ENCODE measurements around the gene KDM7A.
"Not testable (repeated sequence)": the region's sequence is repeated elsewhere in the genome, so short reads cannot be mapped to it uniquely, and the experiment has no call there.

The KDM7A gene

GRCh38 chr7:140176811-140177702 is at the start of gene KDM7A:
KDM7A (minus strand) TSS chr7:140176983; CDS start chr7:140176937, 46 bp downstream.
- peak; percentile 87 for DNase-seq (ENCODE audit: low spot score)

GRCh38 chr7:140225562-140226249 is 48.9 kb upstream of the KDM7A start:
- DNase-seq (ENCODE audit: low spot score), result peak; percentile 78

GRCh38 chr7:140223515-140224221 is 46.9 kb upstream of the KDM7A start:
- DNase-seq (ENCODE audit: low spot score), result no peak

GRCh38 chr7:140222814-140223213 is 46.0 kb upstream of the KDM7A start:
- no peak for DNase-seq (ENCODE audit: low spot score)

- no peak for DNase-seq (ENCODE audit: low spot score)
Observed at GRCh38 chr7:140219672-140220524, 43.1 kb upstream of the KDM7A start.

- no peak for DNase-seq (ENCODE audit: low spot score)
Observed at GRCh38 chr7:140218656-140219055, 41.9 kb upstream of the KDM7A start.

- DNase-seq (ENCODE audit: low spot score), result no peak
Observed at GRCh38 chr7:140217750-140218501, 41.1 kb upstream of the KDM7A start.

- no peak for DNase-seq (ENCODE audit: low spot score)
Observed at GRCh38 chr7:140215281-140215680, 38.5 kb upstream of the KDM7A start.

GRCh38 chr7:140214075-140214684 is 37.4 kb upstream of the KDM7A start:
- no peak for DNase-seq (ENCODE audit: low spot score)

- DNase-seq (ENCODE audit: low spot score), result no peak
Observed at GRCh38 chr7:140213684-140214074, 36.9 kb upstream of the KDM7A start.

- no peak for DNase-seq (ENCODE audit: low spot score)
Observed at GRCh38 chr7:140212100-140212881, 35.5 kb upstream of the KDM7A start.

- DNase-seq (ENCODE audit: low spot score), result no peak
Observed at GRCh38 chr7:140211698-140212097, 34.9 kb upstream of the KDM7A start.

GRCh38 chr7:140209866-140210609 is 33.3 kb upstream of the KDM7A start:
- peak; percentile 67 for DNase-seq (ENCODE audit: low spot score)

GRCh38 chr7:140206616-140207389 is 30.0 kb upstream of the KDM7A start:
- peak; percentile 40 for DNase-seq (ENCODE audit: low spot score)

GRCh38 chr7:140205600-140205999 is 28.8 kb upstream of the KDM7A start:
- DNase-seq (ENCODE audit: low spot score), result no peak

- no peak for DNase-seq (ENCODE audit: low spot score)
Observed at GRCh38 chr7:140203556-140203955, 26.8 kb upstream of the KDM7A start.

- DNase-seq (ENCODE audit: low spot score), result not testable (repeated sequence)
Observed at GRCh38 chr7:140202942-140203341, 26.2 kb upstream of the KDM7A start.

GRCh38 chr7:140201393-140201792 is 24.6 kb upstream of the KDM7A start:
- no peak for DNase-seq (ENCODE audit: low spot score)
